ENCODE data around the gene MIP.
"Not testable (repeated sequence)": the region's sequence is repeated elsewhere in the genome, so short reads cannot be mapped to it uniquely, and the experiment has no call there.

The MIP gene

DNA sequence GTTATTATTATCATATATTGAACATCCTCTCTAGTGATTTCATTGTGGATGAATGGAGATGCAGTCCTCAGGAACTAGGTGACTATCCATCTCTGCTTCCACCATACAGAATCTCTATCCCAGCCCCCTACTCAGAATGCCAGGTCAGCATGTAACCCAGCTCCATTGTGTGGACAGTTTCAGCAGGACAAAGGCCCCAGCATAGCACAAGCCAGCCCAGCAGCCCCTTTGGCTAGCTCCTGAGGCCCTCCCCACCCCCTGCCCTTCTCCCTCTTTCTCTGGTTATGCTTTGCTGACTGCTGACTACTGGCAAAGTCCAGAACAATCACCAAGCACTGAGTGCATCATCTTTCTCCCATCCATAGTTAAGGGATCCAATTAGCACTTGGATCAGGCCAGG is 8.1 kb upstream of the MIP start:
- DNase-seq: no peak

DNA sequence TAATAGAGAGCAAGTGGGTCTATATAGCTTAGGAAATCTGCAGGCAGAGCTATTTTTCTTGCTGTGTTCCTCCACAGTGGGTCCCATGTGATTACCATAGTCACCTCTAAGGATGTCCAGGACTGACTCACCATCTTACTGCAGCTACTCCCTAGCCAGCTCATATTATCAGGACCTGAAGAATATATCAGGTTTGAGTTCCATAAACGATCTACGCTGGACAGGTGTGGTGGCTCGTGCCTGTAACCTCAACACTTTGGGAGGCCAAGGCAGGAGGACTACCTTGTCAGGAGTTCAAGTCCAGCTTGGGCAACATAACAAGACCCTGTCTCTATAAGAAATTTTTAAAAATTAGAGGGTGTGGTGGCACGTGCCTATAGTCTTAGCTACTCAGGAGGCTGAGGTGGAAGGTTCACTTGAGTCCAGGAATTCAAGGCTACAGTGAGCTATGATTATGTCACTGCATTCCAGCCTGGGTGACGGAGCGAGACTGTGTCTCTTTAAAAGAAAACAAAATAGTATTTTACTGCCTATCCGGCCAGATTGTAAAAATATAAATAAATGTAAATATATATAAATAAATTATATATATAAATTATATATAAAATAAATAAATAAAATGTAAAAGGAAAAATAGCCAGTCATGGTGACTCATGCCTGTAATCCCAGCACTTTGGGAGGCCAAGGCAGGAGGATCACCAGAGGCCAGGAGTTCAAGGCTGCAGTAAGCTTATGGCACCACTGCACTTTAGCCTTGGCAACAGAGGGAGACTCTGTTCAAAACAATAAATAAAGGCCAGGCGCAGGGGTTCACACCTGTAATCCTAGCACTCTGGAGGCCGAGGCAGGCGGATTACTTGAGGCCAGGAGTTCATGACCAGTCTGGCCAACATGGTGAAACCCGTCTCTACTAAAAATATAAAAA is 7.0 kb upstream of the MIP start:
- DNase-seq: no peak

DNA sequence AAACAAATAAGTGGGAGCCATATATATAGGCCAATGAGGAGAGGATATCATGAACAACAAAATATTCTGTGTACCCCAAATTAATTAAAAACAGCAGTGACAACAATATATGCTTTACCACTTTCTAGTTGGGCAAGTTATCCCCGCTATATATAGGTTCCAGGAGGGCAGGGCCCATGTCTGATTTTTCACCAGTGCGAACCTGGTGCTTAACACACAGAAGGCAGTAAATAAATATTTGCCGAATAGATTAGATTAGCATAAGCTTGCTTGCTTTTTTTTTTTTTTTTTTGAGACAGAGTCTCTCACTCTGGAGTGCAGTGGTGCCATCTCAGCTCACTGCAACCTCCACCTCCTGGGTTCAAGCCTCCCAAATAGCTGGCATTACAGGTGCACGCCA is 3.4 kb upstream of the MIP start:
- DNase-seq: no peak

DNA sequence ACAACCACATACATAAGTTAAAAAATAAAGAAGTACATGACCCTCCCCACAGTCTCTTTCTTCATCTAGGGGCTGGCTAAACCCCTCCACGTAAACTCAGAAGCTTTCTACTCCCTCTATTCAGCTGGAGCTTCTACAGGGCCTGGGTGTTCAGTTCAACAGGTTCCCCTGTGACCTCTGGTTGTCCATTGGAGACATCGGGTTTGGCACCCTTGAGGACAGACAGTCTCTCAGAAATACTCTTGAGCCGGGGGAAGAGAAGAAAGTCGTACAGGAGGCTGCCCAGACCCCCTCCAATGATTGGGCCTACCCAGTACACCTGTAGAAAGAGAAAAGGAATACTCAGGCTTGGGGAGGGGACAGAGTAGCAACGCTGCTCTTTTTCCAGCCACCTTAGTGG is 3.3 kb downstream of the MIP start:
- DNase-seq: no peak

DNA sequence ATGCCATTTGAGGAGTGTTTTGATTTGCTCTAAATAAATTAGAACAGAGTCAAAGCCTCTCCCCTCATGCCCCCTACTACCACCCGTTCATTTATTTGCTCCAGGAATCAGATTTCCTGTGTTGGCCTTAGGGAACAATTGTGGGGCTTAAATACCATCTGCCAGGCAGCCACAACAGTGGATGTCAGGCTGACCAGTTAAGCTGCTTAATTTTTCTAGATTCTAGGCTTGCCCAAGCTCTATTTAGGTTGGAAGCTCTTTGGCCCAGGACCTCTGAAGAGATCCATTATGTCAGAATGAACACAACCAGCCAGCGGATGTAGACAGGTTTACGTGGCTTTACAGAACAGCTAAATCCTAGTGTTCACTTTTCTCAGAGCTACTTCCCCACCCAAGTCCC is 4.2 kb downstream of the MIP start:
- no peak for DNase-seq

DNA sequence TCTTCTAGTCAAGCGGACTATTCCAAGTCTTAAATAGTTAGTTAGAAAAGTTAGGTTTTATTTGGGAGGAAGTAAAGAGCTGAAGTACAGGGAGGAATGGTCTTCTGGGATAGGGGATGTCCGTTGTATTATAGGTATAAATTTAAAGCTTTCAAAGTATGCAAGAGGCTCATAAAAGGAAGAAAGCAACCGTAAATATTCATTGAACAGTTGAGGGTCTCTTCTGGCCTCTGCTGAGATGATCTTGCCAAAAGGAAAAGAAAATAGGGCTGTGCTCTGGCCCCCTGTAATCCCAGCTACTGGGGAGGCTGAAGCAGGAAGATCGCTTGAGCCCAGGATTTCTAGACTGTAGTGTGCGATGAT is 4.9 kb downstream of the MIP start:
- no peak for DNase-seq

DNA sequence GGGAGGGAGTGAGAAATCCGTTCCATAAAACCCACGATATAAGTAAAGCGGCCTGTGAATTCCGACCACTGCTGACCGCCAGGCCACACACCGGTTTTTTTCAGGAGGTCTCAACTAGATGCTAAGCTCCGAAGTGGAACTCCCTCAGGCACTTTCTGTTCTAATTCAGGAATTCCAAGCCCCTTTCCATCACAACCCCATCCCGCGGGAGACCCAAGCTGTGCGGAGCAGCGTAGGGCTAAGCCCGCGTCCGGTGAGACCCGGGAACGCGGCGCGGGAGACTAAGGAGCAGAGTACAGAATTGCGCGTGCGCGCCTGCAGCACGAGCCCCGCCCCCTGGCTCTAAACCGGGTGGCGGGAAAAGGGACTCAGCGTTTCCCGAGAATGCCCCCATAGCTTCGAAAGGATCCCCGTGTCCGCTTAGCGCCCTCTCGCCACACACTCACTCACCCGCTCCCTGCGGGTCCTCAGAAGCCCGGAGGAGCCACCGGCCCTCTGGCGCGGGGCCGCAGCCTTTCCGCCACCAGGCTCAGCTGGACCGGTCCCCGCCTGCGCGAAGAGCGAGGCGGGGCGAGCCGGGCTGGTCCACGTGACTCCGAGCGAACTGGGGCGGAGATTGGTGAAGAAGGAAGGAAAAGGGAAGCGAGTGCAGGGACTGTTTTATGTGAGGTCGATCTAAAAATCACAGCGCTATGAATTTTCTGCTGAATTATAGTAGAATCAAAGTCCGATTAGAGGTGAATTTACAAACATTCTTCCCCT is 5.4 kb downstream of the MIP start, which contains the start of gene TIMELESS:
TSS of gene TIMELESS (minus strand) at position 567 of the 762 bp plus-strand sequence. CDS start 15,256 bp downstream, outside the sequence.
- peak; percentile 57 to 66 for DNase-seq

DNA sequence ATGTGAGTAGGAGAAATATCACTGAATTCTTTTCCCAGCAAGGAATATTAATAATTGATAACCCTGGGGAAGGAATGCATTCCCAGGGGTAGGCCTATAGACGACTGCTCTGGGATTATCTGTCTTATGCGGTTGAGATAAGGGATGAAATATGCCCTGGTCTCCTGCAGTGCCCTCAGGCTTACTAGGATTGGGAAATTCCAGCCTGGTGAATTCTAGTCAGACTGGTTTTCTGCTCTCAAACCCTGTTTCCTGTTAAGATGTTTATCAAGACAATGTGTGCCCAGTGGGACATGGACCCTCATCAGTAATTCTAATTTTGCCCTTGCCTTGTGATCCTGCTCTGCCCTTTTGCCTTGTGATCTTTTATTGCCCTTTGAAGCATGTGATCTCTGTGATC is 11.2 kb downstream of the MIP start:
- not testable (repeated sequence) for DNase-seq

DNA sequence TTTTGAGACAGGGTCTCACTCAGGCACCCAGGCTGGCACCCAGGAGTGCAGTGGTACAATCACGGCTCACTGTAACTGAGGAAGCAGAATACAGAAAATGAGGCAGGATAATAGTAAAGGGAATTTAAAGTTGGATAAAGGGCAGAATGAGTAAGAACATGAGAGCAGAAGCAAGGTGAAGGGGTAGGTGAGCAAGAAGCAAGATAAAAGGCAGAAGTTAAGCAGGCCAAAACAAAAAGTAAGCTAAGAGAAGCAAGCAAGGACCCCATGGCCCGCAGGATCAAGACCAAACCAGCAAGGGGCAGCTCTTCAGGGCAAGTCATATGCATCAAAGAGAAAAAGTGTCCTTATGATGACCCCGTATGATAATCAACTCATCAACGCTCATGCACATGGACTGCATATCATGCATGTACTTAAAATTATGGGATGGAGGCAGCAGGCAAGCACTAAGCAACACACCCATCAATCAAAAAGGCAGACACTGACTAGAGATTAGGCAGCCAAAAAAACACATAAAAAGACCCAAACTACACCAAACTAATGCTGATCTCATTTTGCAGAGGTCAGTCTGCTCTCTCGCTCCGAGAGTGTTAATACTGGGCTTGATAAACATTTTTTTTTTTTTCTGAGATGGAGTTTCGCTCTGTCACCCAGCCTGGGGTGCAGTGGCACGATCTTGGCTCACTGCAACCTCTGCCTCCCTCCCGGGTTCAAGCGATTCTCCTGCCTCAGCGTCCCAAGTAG is 16.9 kb downstream of the MIP start:
- DNase-seq: no peak

DNA sequence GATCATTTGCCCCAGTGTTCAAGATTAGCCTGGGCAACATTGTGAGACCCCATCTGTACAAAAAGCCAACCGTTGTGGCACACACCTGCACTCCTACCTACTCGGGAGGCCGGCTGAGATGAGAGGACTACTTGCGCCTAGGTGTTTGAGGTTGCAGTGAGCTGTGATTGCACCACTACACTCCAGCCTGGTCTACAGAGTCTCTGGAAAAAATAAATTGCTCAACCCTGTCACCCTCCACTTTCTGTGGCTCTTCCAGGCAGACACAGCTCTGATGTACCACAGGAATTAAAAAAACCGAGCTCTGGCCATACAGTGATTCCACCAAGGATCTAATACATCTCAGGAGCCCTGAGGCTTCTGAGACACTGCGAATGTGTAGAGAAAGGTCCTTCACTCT is 19.6 kb downstream of the MIP start:
- DNase-seq: no peak

DNA sequence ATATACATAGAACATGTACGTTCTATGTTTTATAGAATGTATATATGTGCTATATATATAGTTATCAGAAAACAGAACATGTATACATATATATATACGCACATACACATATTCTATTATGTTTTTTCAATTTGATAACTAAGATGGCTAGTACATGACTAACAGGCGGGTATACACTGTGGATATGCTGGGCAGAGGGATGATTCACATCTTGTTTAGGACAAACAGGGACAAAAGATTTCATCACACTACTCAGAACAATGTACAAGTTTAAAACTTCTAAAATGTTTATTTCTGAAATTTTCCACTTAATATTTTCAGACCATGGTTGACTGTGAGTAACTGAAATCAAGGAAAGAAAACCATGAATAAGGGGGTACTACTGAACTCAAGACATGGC is 22.6 kb downstream of the MIP start:
- no peak for DNase-seq

DNA sequence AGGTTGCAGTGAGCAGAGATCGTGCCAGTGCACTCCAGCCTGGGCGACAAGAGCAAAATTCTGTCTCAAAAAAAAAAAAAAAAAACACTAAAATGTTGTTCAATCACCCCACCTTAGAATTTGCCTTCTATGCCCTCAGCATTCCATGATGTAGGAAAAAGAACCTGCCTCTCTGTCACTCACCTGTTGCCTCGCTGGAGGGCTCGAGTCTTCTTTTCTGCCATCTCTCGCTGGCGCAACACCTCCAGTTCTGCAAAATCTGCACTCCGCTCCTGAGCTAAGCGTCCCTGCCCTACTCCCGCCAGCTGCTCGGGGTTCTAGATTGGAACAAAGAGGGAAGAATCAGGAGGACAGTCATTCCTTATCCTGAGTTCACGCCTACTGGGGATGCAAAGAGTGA is 23.2 kb downstream of the MIP start:
- DNase-seq: no peak

DNA sequence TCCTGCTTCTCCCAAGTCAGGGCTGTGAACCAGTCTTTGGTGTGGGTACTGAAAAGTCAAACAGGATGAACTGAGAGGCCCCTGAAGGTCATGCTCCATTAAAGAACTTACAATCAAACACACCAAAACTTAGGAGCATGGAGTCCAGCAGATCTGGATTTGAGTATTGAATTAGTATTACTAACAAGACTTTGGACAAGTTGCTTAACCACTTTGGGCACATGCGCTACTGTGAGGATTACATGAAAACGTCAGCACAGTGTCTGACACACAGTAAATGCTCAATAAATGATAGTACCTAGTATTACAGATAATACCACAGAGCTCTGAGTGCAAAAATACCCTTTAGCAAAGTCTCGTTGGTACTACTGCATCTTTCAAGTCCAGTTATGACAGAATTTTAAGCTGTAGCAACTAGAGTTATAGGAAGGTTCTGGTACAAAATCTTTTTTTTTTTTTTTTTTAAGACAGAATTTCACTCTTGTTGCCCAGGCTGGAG is 28.5 kb downstream of the MIP start:
- no peak for DNase-seq

DNA sequence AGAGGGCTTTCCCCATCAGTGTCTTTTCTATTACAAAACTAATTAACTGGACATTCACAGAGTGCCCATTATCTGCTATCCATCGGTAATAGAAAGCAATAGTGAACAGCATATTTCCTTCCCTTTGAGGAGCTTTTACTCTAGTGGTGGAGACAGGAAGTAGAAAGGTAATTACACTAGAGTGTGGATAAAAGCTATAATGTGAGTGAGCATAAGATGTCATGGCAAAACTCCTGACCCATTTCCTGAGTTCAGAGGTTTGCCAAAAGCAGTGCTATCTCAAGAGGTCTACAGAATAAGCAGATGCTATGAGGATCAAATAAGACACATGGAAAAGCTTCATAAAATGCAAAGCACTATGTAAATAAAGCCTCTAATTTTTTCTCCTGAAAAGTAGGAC is 29.3 kb downstream of the MIP start:
- no peak for DNase-seq

DNA sequence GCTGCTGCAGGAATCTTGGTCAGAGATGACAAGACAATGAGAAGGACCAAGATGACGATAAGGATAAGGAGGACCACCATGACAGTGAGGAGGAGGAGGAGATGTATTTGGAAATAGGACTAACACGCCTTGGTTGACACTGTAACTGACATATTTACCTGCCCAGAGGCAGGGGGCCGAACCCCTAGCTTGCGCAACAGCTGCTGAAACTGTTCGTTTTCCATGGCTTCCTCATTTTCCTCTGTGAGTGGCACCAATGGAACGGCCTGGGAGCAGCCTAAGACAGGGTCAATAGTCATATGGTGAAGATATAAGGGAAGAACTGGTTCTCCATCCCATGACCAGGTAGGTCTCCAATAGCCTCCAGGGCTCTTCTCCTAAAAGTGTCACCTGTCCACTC is 34.0 kb downstream of the MIP start:
- no peak for DNase-seq

DNA sequence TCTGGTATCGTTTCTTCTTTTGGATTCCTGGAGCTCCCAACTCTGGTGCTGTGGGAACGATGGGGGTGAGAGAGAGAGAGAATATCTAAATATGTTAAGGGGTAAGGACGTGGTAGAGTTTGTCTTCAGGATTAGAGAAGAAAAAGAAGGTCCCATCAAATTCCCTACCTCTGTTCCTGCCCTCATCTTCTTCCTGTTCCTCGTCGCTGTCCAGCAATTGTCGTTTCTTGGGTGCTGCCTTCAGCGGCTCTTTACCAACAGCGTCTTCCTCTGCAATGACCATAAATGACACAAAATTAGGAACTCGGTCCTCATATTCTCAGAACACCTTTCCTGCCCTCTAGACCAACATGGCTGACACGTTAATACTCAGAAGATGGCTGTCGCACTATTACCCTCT is 36.7 kb downstream of the MIP start:
- no peak for DNase-seq

DNA sequence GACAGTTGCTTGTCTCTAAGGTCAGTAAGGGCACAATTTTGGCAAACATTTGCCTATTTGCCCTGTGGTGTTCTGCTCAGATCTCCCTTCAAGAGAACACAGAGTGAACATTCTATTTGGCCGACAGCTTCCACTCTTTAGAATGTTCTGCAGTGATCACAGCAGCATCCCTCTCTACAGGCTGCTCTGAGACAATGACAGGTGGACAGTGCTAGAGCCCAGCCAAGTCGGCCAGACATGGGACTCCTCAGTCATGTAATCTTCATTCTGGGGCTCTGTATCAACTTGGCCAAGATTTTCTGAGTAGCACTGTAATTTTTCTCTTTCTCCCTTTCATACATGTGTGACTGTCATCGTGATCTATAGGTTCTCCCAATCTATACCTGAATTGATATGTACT is 40.1 kb downstream of the MIP start:
- DNase-seq: no peak

DNA sequence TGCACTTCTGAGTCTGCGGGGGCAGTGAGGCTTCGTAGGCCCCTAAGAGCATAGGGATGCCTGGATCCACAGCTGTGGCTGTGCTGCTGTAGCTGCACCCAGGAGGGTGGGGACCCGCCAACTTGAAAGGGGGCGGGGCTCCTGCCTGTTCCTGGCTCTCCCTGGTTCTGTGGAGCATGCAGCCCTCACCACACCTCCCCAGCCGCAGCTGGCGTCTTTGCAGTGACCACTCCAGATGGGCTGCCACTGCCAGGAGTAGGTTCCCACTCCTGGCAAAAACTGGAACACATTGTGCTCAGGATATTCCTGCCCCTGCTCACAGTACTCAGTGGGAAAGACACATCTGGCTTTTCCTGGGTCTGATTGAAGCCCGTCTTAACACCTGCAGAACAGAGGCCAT is 41.1 kb downstream of the MIP start:
- DNase-seq: no peak

DNA sequence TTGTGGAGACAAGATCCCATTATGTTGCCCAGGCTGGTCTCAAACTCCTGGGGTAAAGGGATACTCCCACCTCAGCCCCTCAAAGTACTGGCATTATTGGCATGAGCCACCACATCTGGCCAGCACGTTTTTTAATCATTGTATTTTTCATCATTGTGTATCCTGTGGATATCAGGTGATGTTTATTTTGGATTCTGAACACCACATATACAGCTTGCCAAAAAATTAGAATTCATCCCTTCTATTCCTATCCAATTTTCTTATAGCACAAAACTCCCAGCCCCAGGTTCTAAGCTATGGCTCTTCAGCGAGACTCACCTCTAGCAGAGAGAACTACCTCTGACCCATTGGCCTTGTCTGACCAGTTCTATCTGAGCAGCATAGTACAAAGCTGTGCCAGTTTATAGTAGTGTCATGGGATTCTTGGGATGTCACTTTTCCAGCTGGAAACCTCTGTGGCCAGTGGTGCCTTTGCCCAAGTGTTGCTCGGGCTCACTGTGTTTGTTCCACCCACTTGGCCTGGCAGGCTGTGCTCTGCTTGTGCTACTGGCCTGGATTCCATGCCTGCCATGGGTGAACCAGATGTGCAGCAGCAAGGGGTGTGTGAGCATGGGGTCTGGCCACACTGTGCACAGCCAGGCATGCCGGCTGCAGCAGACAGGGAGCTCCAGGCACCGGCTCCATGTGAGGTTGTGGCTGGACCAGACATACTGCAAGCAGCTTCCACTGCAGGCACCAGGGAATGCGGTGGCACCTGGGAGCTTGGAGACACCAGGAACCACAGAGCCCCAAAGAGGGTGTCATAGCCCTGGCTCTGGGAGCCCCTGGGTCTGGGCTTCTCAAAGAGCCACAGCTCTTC is 42.4 kb downstream of the MIP start:
- no peak for DNase-seq

DNA sequence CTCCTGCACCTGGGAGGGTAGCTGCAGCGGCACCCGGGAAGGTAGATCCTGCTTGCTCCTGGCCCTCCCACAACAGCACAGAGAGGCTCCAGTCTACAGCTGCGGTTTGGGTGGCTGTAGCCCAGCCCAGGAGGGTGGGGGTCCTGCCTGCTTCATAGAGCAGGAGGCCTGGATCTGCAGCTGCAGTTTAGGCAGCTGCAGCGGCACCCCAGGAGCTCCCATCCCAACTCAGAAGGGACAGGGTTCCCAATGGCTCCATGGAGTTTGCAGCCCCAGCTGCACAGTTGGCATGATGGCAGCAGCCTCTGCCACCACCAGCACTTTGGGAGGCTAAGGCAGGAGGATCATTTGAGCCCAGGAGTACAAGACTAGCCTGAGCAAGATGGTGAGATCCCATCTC is 43.7 kb downstream of the MIP start:
- DNase-seq: no peak

DNA sequence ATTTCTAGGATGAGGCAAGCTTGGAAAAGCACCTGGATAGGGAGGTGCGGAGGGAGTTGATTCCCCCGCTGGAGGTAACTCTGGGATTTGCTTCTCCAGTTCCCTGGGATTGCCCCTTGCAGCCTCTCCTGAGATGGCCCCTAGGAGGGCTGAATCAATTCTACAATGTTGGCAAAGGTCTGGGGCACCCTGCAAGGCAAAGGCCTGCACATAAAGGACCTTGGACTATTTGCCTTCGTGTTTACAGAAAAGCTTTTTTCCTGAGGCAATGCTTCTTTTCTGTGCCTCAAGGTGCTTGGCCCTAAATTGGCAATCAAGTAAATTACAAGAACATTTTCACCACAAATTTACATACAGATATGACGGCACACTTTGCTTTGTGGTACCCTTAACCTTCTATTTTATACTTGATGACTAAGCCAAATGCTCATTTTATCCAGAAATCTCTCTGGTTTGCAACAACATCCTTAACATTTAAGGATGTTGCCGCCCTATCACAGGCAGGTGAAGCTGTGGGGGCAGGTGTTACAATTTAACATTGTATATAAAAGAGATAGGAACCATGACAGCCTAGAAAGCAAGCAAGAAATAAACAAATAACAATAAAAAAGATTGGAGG is 45.5 kb downstream of the MIP start:
- DNase-seq: no peak

DNA sequence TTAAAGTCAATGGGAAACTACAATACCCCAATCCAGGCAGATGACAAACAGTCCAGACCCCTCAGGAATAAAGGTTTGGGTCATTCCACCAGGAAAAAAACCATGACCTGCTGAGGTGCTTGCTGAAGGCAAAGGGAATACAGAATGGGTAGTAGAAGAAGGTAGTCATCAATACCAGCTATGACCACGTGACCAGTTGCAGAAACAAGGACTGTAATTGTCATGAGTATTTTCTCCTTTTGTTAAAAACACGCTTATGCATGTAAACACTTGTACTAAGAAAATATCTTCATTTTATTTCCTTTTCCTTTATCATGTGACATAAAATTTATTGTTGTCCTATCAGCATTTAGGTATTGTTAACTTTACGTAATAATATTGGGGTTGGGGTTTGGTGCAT is 50.2 kb downstream of the MIP start:
- DNase-seq: not testable (repeated sequence)
